ENCODE data around the gene RFX6. TPM values are rescaled to one million over a fixed set of nuclear protein-coding genes. Genes with fewer than 3 reads are reported as not detected.
"Not testable (repeated sequence)": the region's sequence is repeated elsewhere in the genome, so short reads cannot be mapped to it uniquely, and the experiment has no call there.

The RFX6 gene, protein sequence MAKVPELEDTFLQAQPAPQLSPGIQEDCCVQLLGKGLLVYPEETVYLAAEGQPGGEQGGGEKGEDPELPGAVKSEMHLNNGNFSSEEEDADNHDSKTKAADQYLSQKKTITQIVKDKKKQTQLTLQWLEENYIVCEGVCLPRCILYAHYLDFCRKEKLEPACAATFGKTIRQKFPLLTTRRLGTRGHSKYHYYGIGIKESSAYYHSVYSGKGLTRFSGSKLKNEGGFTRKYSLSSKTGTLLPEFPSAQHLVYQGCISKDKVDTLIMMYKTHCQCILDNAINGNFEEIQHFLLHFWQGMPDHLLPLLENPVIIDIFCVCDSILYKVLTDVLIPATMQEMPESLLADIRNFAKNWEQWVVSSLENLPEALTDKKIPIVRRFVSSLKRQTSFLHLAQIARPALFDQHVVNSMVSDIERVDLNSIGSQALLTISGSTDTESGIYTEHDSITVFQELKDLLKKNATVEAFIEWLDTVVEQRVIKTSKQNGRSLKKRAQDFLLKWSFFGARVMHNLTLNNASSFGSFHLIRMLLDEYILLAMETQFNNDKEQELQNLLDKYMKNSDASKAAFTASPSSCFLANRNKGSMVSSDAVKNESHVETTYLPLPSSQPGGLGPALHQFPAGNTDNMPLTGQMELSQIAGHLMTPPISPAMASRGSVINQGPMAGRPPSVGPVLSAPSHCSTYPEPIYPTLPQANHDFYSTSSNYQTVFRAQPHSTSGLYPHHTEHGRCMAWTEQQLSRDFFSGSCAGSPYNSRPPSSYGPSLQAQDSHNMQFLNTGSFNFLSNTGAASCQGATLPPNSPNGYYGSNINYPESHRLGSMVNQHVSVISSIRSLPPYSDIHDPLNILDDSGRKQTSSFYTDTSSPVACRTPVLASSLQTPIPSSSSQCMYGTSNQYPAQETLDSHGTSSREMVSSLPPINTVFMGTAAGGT
- total RNA-seq (not detected), polyA plus RNA-seq (not detected)
- long read RNA-seq, donor 1: 0 reads
- long read RNA-seq, donor 2: 0 reads

DNA sequence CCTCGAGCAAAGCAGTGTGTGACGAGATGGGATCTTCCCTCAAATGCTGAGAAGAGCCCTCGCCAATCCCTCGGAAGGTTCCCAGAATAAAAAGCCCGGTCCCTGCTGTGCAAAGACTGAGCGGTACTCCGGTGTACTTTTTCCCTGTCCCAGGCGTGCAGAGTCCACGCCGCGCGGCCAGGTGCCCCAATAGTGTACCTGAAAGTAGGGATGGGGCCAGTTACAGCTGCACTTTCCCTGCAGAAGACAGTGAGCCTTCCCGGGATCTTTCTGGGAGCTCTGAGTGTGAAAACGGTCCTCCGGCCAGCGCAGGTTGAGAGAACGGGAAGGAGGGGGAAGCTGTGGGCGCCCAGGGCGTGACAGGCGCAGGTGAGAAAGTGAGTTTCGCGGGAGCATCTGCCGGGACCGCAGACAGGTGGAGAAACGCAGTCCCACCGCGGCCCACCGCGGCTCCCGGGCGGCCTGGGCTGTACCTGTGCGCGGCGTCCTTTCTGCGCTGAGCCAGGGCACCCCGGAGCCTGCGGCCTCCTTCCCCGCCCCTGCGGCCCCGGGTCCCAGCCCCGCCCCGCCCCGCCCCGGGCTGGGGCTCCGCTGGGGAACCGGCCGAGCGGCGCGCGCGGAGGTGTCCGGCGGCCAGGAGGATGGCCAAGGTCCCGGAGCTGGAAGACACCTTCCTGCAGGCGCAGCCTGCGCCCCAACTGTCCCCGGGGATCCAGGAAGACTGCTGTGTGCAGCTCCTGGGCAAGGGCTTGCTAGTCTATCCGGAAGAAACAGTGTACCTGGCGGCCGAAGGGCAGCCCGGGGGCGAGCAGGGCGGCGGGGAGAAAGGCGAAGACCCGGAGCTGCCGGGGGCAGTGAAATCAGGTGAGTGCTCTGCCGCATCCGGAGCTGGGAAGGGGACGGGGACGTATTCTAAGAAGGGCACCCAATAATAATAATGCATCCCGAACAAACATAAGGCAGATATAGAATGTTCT is at the start of gene RFX6:
Gene RFX6 (plus strand): TSS at position 608 of the 977 bp plus-strand sequence. CDS start 34 bp downstream, at position 642.
- peak in 1 of 2 donors; percentile 63 for DNase-seq
- Histone ChIP-seq H3K36me3 (ENCODE audit: control insufficient read depth in 1 of 2, insufficient read depth in 2 of 2, low read length in 1 of 2) (no peaks in the 10 kb centered on the region), H3K27ac (ENCODE audit: low read depth in 1 of 2, low read length in 2 of 2) (no peak within 1 kb of the TSS), H3K27me3 (ENCODE audit: control insufficient read depth in 1 of 2, insufficient read depth in 2 of 2, low read length in 1 of 2) (peaks cover 0 to 1% of the 10 kb centered on the region in 2 donors), H3K4me1 (ENCODE audit: control insufficient read depth in 1 of 2, insufficient read depth in 2 of 2, low read length in 2 of 2) (no peaks in the 10 kb centered on the region), H3K9me3 (ENCODE audit: control insufficient read depth, low read length) (no peaks in the 10 kb centered on the region), H3K4me3 (ENCODE audit: low read length in 2 of 2) (no peak within 1 kb of the TSS)
- ATAC-seq (ENCODE audit: low FRiP score): peak; percentile 38
- intact Hi-C loops (cut with DNase I): no loop called here
- 1% methylated on average over 65 to 73 of the region's 73 CpGs for WGBS, 2 donors

DNA sequence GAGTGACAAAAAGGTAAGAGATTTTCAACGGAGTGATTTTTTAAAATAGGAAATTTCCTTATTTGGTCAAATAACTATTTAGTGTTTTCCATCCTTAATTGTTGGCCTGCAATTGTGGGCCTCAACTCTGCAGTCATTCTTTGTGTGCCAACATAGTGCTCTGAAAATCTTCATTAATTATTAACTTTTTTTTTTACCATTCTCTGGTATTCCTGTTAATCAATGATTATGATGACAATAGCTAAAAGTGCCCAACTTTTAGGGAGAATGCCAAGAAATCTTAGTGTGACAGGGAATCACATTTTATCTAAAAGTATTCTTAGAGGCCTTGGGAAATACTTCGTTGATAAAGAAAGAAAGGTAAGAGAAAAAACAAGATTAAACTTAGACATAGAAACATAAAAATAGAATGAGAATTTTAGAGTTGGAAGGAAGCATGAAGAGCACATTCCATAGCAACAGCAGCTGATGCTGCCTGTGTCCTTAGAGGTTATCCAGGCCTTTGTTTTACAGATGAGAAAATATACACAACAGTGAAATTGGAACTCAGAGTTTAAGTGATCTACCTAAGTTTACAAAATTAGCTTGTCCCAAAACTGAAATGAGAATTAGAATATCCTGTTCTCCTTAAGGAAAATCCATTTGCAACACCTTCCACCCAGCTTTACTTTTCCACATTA is 49.3 kb upstream of the RFX6 start:
- WGBS, 2 donors: 39 to 41% methylated on average over 2 of the region's 2 CpGs
- no peak for DNase-seq
- H3K9me3 ChIP-seq (ENCODE audit: control insufficient read depth, low read length): no peaks in the 10 kb centered on the region
- H3K27ac ChIP-seq (ENCODE audit: low read depth in 1 of 2, low read length in 2 of 2): no peak overlapping the region
- no peaks in the 10 kb centered on the region for H3K4me1 ChIP-seq (ENCODE audit: control insufficient read depth in 1 of 2, insufficient read depth in 2 of 2, low read length in 2 of 2)
- H3K4me3 ChIP-seq (ENCODE audit: low read length in 2 of 2): no peak overlapping the region
- intact Hi-C loops (cut with DNase I): no loop called here
- no peak for ATAC-seq (ENCODE audit: low FRiP score)
- no peaks in the 10 kb centered on the region for H3K36me3 ChIP-seq (ENCODE audit: control insufficient read depth in 1 of 2, insufficient read depth in 2 of 2, low read length in 1 of 2)
- H3K27me3 ChIP-seq (ENCODE audit: control insufficient read depth in 1 of 2, insufficient read depth in 2 of 2, low read length in 1 of 2): no peaks in the 10 kb centered on the region

- intact Hi-C loops (cut with DNase I): no loop called here
- no peaks in the 10 kb centered on the region for H3K4me1 ChIP-seq (ENCODE audit: control insufficient read depth in 1 of 2, insufficient read depth in 2 of 2, low read length in 2 of 2)
- H3K27me3 ChIP-seq (ENCODE audit: control insufficient read depth in 1 of 2, insufficient read depth in 2 of 2, low read length in 1 of 2): no peaks in the 10 kb centered on the region
- H3K4me3 ChIP-seq (ENCODE audit: low read length in 2 of 2): no peak within 1 kb of the TSS
- ATAC-seq (ENCODE audit: low FRiP score) (no peak), DNase-seq (no peak)
- 48 to 51% methylated on average over 2 of the region's 2 CpGs for WGBS, 2 donors
- H3K36me3 ChIP-seq (ENCODE audit: control insufficient read depth in 1 of 2, insufficient read depth in 2 of 2, low read length in 1 of 2): no peaks in the 10 kb centered on the region
- H3K9me3 ChIP-seq (ENCODE audit: control insufficient read depth, low read length): no peaks in the 10 kb centered on the region
- no peak within 1 kb of the TSS for H3K27ac ChIP-seq (ENCODE audit: low read depth in 1 of 2, low read length in 2 of 2)
Observed at GRCh38 chr6:116828983-116829382, 48.1 kb upstream of the RFX6 start, which contains the start of gene GPRC6A. Gene GPRC6A (minus strand): TSS chr6:116829083. CDS start chr6:116829013, 70 bp downstream.

DNA sequence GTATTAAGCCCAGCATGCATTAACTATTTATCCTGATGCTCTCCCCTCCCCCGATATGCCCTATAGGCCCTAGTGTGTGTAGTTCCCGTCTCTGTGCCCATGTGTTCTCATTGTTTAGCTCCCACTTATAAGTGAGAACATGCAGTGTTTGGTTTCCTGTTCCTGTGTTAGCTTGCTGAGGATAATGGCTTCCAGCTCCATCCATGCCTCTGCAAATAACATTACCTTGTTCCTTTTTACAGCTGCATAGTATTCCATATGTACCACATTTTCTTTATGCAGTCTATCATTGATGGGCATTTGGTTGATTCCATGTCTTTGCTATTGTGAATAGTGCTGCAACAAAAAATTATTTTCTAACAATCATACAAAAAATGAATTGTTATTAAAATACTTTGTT is 42.5 kb upstream of the RFX6 start:
- ATAC-seq (ENCODE audit: low FRiP score); intact Hi-C loops (cut with DNase I): not testable (repeated sequence)

GRCh38 chr6:116836606-116837342 is 40.3 kb upstream of the RFX6 start:
- no peaks in the 10 kb centered on the region for H3K36me3 ChIP-seq (ENCODE audit: control insufficient read depth in 1 of 2, insufficient read depth in 2 of 2, low read length in 1 of 2)

More for the DNA sequence above, 42.5 kb upstream of the RFX6 start:
- WGBS, 2 donors: 92 to 95% methylated on average over 2 of the region's 2 CpGs
- not testable (repeated sequence) for H3K4me3 ChIP-seq (ENCODE audit: low read length in 2 of 2); H3K9me3 ChIP-seq (ENCODE audit: control insufficient read depth, low read length); H3K36me3 ChIP-seq (ENCODE audit: control insufficient read depth in 1 of 2, insufficient read depth in 2 of 2, low read length in 1 of 2); H3K27ac ChIP-seq (ENCODE audit: low read depth in 1 of 2, low read length in 2 of 2); H3K27me3 ChIP-seq (ENCODE audit: control insufficient read depth in 1 of 2, insufficient read depth in 2 of 2, low read length in 1 of 2); H3K4me1 ChIP-seq (ENCODE audit: control insufficient read depth in 1 of 2, insufficient read depth in 2 of 2, low read length in 2 of 2); DNase-seq

GRCh38 chr6:116840091-116840490 is 37.0 kb upstream of the RFX6 start:
- 50 to 57% methylated on average over 2 of the region's 2 CpGs for WGBS, 2 donors
- H3K4me1 ChIP-seq (ENCODE audit: control insufficient read depth in 1 of 2, insufficient read depth in 2 of 2, low read length in 2 of 2): no peaks in the 10 kb centered on the region

More at GRCh38 chr6:116836606-116837342, 40.3 kb upstream of the RFX6 start:
- no peak overlapping the region for H3K4me3 ChIP-seq (ENCODE audit: low read length in 2 of 2)
- H3K4me1 ChIP-seq (ENCODE audit: control insufficient read depth in 1 of 2, insufficient read depth in 2 of 2, low read length in 2 of 2): no peaks in the 10 kb centered on the region
- WGBS, 2 donors: 86 to 89% methylated on average over 5 of the region's 5 CpGs
- no peaks in the 10 kb centered on the region for H3K27me3 ChIP-seq (ENCODE audit: control insufficient read depth in 1 of 2, insufficient read depth in 2 of 2, low read length in 1 of 2)
- peaks cover 2% of the 10 kb centered on the region for H3K9me3 ChIP-seq (ENCODE audit: control insufficient read depth, low read length)
- intact Hi-C loops (cut with DNase I): no loop called here
- no peak for DNase-seq
- H3K27ac ChIP-seq (ENCODE audit: low read depth in 1 of 2, low read length in 2 of 2): no peak overlapping the region
- ATAC-seq (ENCODE audit: low FRiP score): no peak

GRCh38 chr6:116842459-116842858 is 34.6 kb upstream of the RFX6 start:
- Histone ChIP-seq H3K27ac (ENCODE audit: low read depth in 1 of 2, low read length in 2 of 2) (no peak overlapping the region), H3K4me3 (ENCODE audit: low read length in 2 of 2) (no peak overlapping the region), H3K9me3 (ENCODE audit: control insufficient read depth, low read length) (no peaks in the 10 kb centered on the region), H3K36me3 (ENCODE audit: control insufficient read depth in 1 of 2, insufficient read depth in 2 of 2, low read length in 1 of 2) (no peaks in the 10 kb centered on the region), H3K4me1 (ENCODE audit: control insufficient read depth in 1 of 2, insufficient read depth in 2 of 2, low read length in 2 of 2) (no peaks in the 10 kb centered on the region), H3K27me3 (ENCODE audit: control insufficient read depth in 1 of 2, insufficient read depth in 2 of 2, low read length in 1 of 2) (no peaks in the 10 kb centered on the region)
- intact Hi-C loops (cut with DNase I): loop anchor here in 1 of 2 donors (10.0 kb wide), 1 partner anchor 308 kb away; no protein-coding TSS in a partner anchor
- ATAC-seq (ENCODE audit: low FRiP score) (no peak), DNase-seq (no peak)
- 52 to 67% methylated on average over 1 of the region's 1 CpG for WGBS, 2 donors

More at GRCh38 chr6:116840091-116840490, 37.0 kb upstream of the RFX6 start:
- Histone ChIP-seq H3K27ac (ENCODE audit: low read depth in 1 of 2, low read length in 2 of 2) (no peak overlapping the region), H3K9me3 (ENCODE audit: control insufficient read depth, low read length) (no peaks in the 10 kb centered on the region), H3K4me3 (ENCODE audit: low read length in 2 of 2) (no peak overlapping the region), H3K27me3 (ENCODE audit: control insufficient read depth in 1 of 2, insufficient read depth in 2 of 2, low read length in 1 of 2) (no peaks in the 10 kb centered on the region), H3K36me3 (ENCODE audit: control insufficient read depth in 1 of 2, insufficient read depth in 2 of 2, low read length in 1 of 2) (no peaks in the 10 kb centered on the region)
- DNase-seq: no peak
- intact Hi-C loops (cut with DNase I): loop anchor here in 1 of 2 donors (10.0 kb wide), 1 partner anchor 305 kb away; no protein-coding TSS in a partner anchor
- no peak for ATAC-seq (ENCODE audit: low FRiP score)
